ENCODE data around the gene RNASEH2B.

RNASEH2B gene

DNA sequence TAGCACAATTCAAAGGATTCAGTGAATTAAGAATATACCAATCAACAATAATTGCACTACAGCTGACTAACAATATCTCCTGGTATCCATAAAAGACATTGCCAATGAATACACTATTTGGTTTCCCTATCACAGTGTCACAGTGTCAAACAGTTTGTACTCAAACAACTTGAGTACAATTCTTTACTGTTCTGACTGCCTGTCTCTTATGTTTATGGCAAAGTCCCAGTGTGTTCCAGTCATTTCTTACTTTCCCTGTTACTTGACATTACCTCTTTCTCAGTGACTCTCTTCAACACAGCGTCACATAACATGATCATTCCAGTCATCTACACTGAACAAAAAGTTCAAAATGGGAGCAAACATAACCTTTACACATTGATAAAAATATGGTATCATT, 21.2 kb upstream of the RNASEH2B start:
- H2AK5ac ChIP-seq (ENCODE audit: low read length) = no peak overlapping the region
- WGBS (ENCODE audit: extremely low coverage, insufficient coverage, low lambda C conversion rate) = no CpG with 5 or more reads among the region's 1 CpG
- H3K27me3 ChIP-seq (ENCODE audit: insufficient read depth, low read length, poor library complexity) = no peaks in the 10 kb centered on the region
- no peaks in the 10 kb centered on the region for H3K4me1 ChIP-seq (ENCODE audit: control insufficient read depth, low read depth, low read length)
- no peak overlapping the region for H2BK5ac ChIP-seq (ENCODE audit: low read length)
- no peak overlapping the region for H3K4me3 ChIP-seq (ENCODE audit: low read length)
- no peak overlapping the region for H3K4me2 ChIP-seq (ENCODE audit: low read length)
- no peak for DNase-seq
- no peak overlapping the region for H2BK120ac ChIP-seq (ENCODE audit: low read depth, low read length)
- H3K79me1 ChIP-seq (ENCODE audit: low read length) = no peaks in the 10 kb centered on the region
- H3K9ac ChIP-seq (ENCODE audit: low read length) = no peak overlapping the region
- H3K18ac ChIP-seq (ENCODE audit: low read length) = no peak overlapping the region
- no peaks in the 10 kb centered on the region for H3K79me2 ChIP-seq (ENCODE audit: control insufficient read depth, insufficient read depth, low read length)
- H2BK15ac ChIP-seq (replicated peaks; ENCODE audit: low read depth) = no peak overlapping the region
- H4K8ac ChIP-seq (ENCODE audit: low read depth, low read length) = no peak overlapping the region
- H3K4ac ChIP-seq (ENCODE audit: low read depth, low read length) = no peak overlapping the region
- H3K27ac ChIP-seq (ENCODE audit: low read depth, low read length) = no peak overlapping the region
- H3K56ac ChIP-seq (ENCODE audit: low read length) = no peak overlapping the region
- H3K23ac ChIP-seq (ENCODE audit: low read length) = no peak overlapping the region
- H3K36me3 ChIP-seq (ENCODE audit: control insufficient read depth, insufficient read depth, low read length) = no peaks in the 10 kb centered on the region
- no peak overlapping the region for H4K5ac ChIP-seq (ENCODE audit: low read length)

DNA sequence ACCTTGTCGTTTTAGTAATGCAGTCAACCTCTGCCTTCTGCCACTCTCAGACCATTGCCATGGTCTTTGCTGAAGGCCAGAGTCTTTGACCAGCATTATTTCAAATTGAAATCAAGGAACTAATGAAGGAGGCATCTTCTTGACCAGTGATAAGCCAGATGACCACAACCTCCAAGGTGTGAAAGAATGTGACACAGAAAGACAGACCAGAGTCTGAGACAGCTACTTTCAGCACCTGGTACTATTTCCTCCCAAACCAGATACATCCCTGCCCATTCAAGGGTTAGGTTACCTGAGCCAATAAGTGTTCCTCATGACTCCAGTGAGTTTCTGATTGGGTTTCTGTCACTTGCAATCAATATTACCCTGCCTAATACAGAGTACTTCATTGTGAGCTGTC, 20.3 kb upstream of the RNASEH2B start:
- no peak for DNase-seq
- Histone ChIP-seq H4K8ac (ENCODE audit: low read depth, low read length) (no peak overlapping the region), H2BK5ac (ENCODE audit: low read length) (no peak overlapping the region), H3K79me2 (ENCODE audit: control insufficient read depth, insufficient read depth, low read length) (no peaks in the 10 kb centered on the region), H3K4ac (ENCODE audit: low read depth, low read length) (no peak overlapping the region), H3K56ac (ENCODE audit: low read length) (no peak overlapping the region), H3K23ac (ENCODE audit: low read length) (no peak overlapping the region), H3K27me3 (ENCODE audit: insufficient read depth, low read length, poor library complexity) (no peaks in the 10 kb centered on the region), H3K18ac (ENCODE audit: low read length) (no peak overlapping the region), H2BK120ac (ENCODE audit: low read depth, low read length) (no peak overlapping the region), H3K79me1 (ENCODE audit: low read length) (no peaks in the 10 kb centered on the region), H3K27ac (ENCODE audit: low read depth, low read length) (no peak overlapping the region), H3K36me3 (ENCODE audit: control insufficient read depth, insufficient read depth, low read length) (no peaks in the 10 kb centered on the region), H3K9ac (ENCODE audit: low read length) (no peak overlapping the region), H2AK5ac (ENCODE audit: low read length) (no peak overlapping the region), H2BK15ac (replicated peaks; ENCODE audit: low read depth) (no peak overlapping the region), H3K4me3 (ENCODE audit: low read length) (no peak overlapping the region), H3K4me1 (ENCODE audit: control insufficient read depth, low read depth, low read length) (no peaks in the 10 kb centered on the region), H4K5ac (ENCODE audit: low read length) (no peak overlapping the region), H3K4me2 (ENCODE audit: low read length) (no peak overlapping the region)
- WGBS (ENCODE audit: extremely low coverage, insufficient coverage, low lambda C conversion rate) = no CpG with 5 or more reads among the region's 1 CpG

DNA sequence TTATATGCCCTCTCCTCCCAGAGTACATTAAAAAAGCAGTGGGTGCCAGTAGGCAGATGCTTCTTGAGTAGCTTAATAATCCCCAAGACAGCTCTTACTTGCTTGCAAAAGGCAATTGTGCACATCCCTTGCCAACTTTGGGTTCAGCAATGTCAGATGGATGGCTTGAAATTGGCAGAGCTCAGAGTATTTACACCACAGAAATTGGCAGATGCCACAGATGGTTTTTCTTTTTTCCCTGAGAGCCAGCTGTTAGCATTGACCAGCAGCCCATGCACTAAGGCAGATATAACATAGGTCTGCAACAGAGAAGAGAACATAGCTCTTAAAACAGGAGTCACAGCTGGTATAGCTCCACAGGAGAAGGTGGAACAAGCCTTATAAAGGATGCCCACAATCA, 18.4 kb upstream of the RNASEH2B start:
- DNase-seq = no peak
- H3K4me1 ChIP-seq (ENCODE audit: control insufficient read depth, low read depth, low read length) = no peaks in the 10 kb centered on the region
- no peaks in the 10 kb centered on the region for H3K79me2 ChIP-seq (ENCODE audit: control insufficient read depth, insufficient read depth, low read length)
- H4K5ac ChIP-seq (ENCODE audit: low read length) = no peak overlapping the region
- H3K4me2 ChIP-seq (ENCODE audit: low read length) = no peak overlapping the region
- no peaks in the 10 kb centered on the region for H3K79me1 ChIP-seq (ENCODE audit: low read length)
- H3K27ac ChIP-seq (ENCODE audit: low read depth, low read length) = no peak overlapping the region
- no peak overlapping the region for H3K23ac ChIP-seq (ENCODE audit: low read length)
- no peak overlapping the region for H3K4me3 ChIP-seq (ENCODE audit: low read length)
- no peak overlapping the region for H2BK120ac ChIP-seq (ENCODE audit: low read depth, low read length)
- no peaks in the 10 kb centered on the region for H3K36me3 ChIP-seq (ENCODE audit: control insufficient read depth, insufficient read depth, low read length)
- H3K18ac ChIP-seq (ENCODE audit: low read length) = no peak overlapping the region
- H2BK15ac ChIP-seq (replicated peaks; ENCODE audit: low read depth) = no peak overlapping the region
- no peaks in the 10 kb centered on the region for H3K27me3 ChIP-seq (ENCODE audit: insufficient read depth, low read length, poor library complexity)
- H4K8ac ChIP-seq (ENCODE audit: low read depth, low read length) = no peak overlapping the region
- no peak overlapping the region for H3K56ac ChIP-seq (ENCODE audit: low read length)
- H3K4ac ChIP-seq (ENCODE audit: low read depth, low read length) = no peak overlapping the region
- no peak overlapping the region for H2BK5ac ChIP-seq (ENCODE audit: low read length)
- no peak overlapping the region for H2AK5ac ChIP-seq (ENCODE audit: low read length)
- no peak overlapping the region for H3K9ac ChIP-seq (ENCODE audit: low read length)

DNA sequence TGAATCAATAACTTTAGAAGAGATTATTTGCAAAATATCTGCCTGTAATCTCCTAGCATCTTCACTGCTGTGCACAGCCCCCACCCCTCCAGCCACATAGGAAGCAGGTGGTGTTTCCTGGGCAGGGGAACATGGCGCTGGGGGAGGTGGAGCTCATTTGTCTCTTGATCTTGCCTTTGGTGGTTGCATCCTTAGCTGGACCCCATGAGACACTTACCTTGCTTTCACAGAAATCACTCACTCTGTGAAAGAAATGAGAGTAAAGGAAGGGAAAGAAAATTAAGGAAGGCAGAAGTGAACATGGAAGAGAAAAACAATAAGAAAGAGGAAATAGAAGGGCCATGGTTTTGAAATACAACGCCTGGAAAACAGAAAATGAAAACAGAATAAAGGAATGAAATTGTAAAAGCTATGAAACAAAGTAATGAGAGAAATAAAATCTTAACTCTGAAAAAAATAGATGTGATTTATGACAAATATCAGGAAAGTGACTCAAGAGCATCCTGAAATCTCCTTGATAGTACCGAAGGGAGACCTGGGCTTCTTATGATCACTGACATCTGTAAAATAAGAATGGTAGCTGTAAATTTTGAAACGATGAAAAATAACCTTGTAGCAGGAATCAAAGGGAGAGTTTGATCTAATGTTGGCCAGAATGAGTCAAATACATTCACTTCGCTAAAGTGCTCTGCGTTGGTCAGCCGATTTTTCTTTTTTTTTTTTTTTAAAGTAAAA, 17.2 kb upstream of the RNASEH2B start:
- Histone ChIP-seq H3K18ac (ENCODE audit: low read length) (no peak overlapping the region), H3K4me2 (ENCODE audit: low read length) (no peak overlapping the region), H2BK5ac (ENCODE audit: low read length) (no peak overlapping the region), H3K4me1 (ENCODE audit: control insufficient read depth, low read depth, low read length) (no peaks in the 10 kb centered on the region), H3K36me3 (ENCODE audit: control insufficient read depth, insufficient read depth, low read length) (no peaks in the 10 kb centered on the region), H3K23ac (ENCODE audit: low read length) (no peak overlapping the region), H4K8ac (ENCODE audit: low read depth, low read length) (no peak overlapping the region), H3K4ac (ENCODE audit: low read depth, low read length) (no peak overlapping the region), H2BK15ac (replicated peaks; ENCODE audit: low read depth) (no peak overlapping the region), H3K27ac (ENCODE audit: low read depth, low read length) (no peak overlapping the region), H4K5ac (ENCODE audit: low read length) (no peak overlapping the region), H3K56ac (ENCODE audit: low read length) (no peak overlapping the region), H2BK120ac (ENCODE audit: low read depth, low read length) (no peak overlapping the region), H3K9ac (ENCODE audit: low read length) (no peak overlapping the region), H3K79me1 (ENCODE audit: low read length) (no peaks in the 10 kb centered on the region), H3K4me3 (ENCODE audit: low read length) (no peak overlapping the region), H2AK5ac (ENCODE audit: low read length) (no peak overlapping the region), H3K27me3 (ENCODE audit: insufficient read depth, low read length, poor library complexity) (no peaks in the 10 kb centered on the region), H3K79me2 (ENCODE audit: control insufficient read depth, insufficient read depth, low read length) (no peaks in the 10 kb centered on the region)
- no peak for DNase-seq
- no CpG with 5 or more reads among the region's 7 CpGs for WGBS (ENCODE audit: extremely low coverage, insufficient coverage, low lambda C conversion rate)

DNA sequence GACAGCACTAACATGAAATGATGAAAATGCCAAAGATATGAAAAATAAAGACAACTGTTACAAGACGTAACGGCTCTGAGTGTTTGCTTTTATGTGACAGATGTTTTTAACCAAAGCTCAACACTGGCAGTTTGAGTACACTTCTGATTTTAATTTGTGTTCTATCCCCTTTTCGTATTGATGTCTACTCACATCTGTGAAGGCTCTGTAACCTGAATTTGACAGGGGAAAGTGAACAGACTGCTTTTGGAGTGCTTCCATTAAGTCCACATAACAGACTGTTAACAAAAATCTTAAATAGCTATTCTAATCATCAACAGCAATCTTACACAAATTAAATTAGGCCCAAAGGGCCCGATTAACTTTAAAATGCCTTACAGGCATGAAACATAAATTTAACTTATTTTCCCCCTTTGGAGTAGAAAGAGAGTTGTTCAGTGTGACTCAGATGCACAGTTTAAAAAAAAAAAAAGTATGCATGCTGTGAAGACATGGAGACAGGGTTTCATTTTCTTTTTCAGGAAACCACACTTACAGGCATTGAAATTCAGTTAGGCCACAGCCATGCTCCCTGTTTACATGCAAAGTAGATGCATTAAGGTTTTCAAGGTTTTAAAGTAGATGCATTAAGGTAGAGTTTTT, 16.3 kb upstream of the RNASEH2B start:
- Histone ChIP-seq H3K27me3 (ENCODE audit: insufficient read depth, low read length, poor library complexity) (no peaks in the 10 kb centered on the region), H3K79me1 (ENCODE audit: low read length) (no peaks in the 10 kb centered on the region), H2BK5ac (ENCODE audit: low read length) (no peak overlapping the region), H4K8ac (ENCODE audit: low read depth, low read length) (no peak overlapping the region), H2BK120ac (ENCODE audit: low read depth, low read length) (no peak overlapping the region), H3K4me1 (ENCODE audit: control insufficient read depth, low read depth, low read length) (no peaks in the 10 kb centered on the region), H3K27ac (ENCODE audit: low read depth, low read length) (no peak overlapping the region), H3K56ac (ENCODE audit: low read length) (no peak overlapping the region), H2AK5ac (ENCODE audit: low read length) (no peak overlapping the region), H3K36me3 (ENCODE audit: control insufficient read depth, insufficient read depth, low read length) (no peaks in the 10 kb centered on the region), H3K23ac (ENCODE audit: low read length) (no peak overlapping the region), H3K4me2 (ENCODE audit: low read length) (no peak overlapping the region), H3K4me3 (ENCODE audit: low read length) (no peak overlapping the region), H2BK15ac (replicated peaks; ENCODE audit: low read depth) (no peak overlapping the region), H4K5ac (ENCODE audit: low read length) (no peak overlapping the region), H3K79me2 (ENCODE audit: control insufficient read depth, insufficient read depth, low read length) (no peaks in the 10 kb centered on the region), H3K4ac (ENCODE audit: low read depth, low read length) (no peak overlapping the region), H3K9ac (ENCODE audit: low read length) (no peak overlapping the region), H3K18ac (ENCODE audit: low read length) (no peak overlapping the region)
- no CpG with 5 or more reads among the region's 4 CpGs for WGBS (ENCODE audit: extremely low coverage, insufficient coverage, low lambda C conversion rate)
- no peak for DNase-seq

DNA sequence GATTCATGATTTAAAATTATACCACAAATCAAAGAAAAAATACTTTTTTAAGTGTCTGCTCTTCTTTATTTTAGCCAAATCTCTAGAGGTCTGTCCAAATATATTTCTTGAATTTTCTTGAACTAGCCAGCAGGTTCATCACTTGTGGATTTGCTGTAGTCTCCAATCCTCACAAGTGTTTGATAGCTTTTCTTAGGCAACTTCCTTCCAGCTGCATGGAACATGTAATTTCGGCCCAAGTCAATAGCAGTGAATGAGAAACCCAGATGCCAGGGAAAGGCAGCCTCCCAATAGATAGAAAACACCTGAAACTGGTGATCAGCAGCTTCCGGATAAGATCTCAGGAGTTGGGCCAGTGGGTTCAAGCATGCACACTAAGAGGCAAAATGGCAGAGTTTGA, 15.6 kb upstream of the RNASEH2B start:
- no peak overlapping the region for H3K56ac ChIP-seq (ENCODE audit: low read length)
- H3K9ac ChIP-seq (ENCODE audit: low read length) = no peak overlapping the region
- no peaks in the 10 kb centered on the region for H3K27me3 ChIP-seq (ENCODE audit: insufficient read depth, low read length, poor library complexity)
- H3K4me3 ChIP-seq (ENCODE audit: low read length) = no peak overlapping the region
- H2BK5ac ChIP-seq (ENCODE audit: low read length) = no peak overlapping the region
- H4K5ac ChIP-seq (ENCODE audit: low read length) = no peak overlapping the region
- H3K4me1 ChIP-seq (ENCODE audit: control insufficient read depth, low read depth, low read length) = no peaks in the 10 kb centered on the region
- no peaks in the 10 kb centered on the region for H3K79me1 ChIP-seq (ENCODE audit: low read length)
- no peaks in the 10 kb centered on the region for H3K79me2 ChIP-seq (ENCODE audit: control insufficient read depth, insufficient read depth, low read length)
- no peak overlapping the region for H3K4ac ChIP-seq (ENCODE audit: low read depth, low read length)
- H4K8ac ChIP-seq (ENCODE audit: low read depth, low read length) = no peak overlapping the region
- H2BK120ac ChIP-seq (ENCODE audit: low read depth, low read length) = no peak overlapping the region
- no peak overlapping the region for H2BK15ac ChIP-seq (replicated peaks; ENCODE audit: low read depth)
- H2AK5ac ChIP-seq (ENCODE audit: low read length) = no peak overlapping the region
- no peaks in the 10 kb centered on the region for H3K36me3 ChIP-seq (ENCODE audit: control insufficient read depth, insufficient read depth, low read length)
- no CpG with 5 or more reads among the region's 2 CpGs for WGBS (ENCODE audit: extremely low coverage, insufficient coverage, low lambda C conversion rate)
- H3K27ac ChIP-seq (ENCODE audit: low read depth, low read length) = no peak overlapping the region
- H3K23ac ChIP-seq (ENCODE audit: low read length) = no peak overlapping the region
- no peak for DNase-seq
- H3K18ac ChIP-seq (ENCODE audit: low read length) = no peak overlapping the region
- H3K4me2 ChIP-seq (ENCODE audit: low read length) = no peak overlapping the region
